Peyer's patch (tissue), 4 donors: ENCODE results near the gene ZNF76. TPM values are rescaled to one million over a fixed set of nuclear protein-coding genes. Genes with fewer than 3 reads are reported as not detected.
"Not testable (repeated sequence)": the region's sequence is repeated elsewhere in the genome, so short reads cannot be mapped to it uniquely, and the experiment has no call there.

Experiments used
- DNase-seq, 3 donors: peaks; one replicate each; pipeline ENCODE4 v3.0.0-alpha.2; 2017 to 2019
- H3K27ac ChIP-seq, 4 donors: fragments of 200-600 bp; sonication (generic); one replicate each; pipeline ENCODE4 v1.5.1; 2016 to 2019
- H3K27me3 ChIP-seq, 2 donors: fragments of 200-600 bp; sonication (generic); one replicate each; pipeline ENCODE4 v1.5.1; 2019
- H3K36me3 ChIP-seq, 3 donors: fragments of 200-600 bp; sonication (generic); one replicate each; pipeline ENCODE4 v1.5.1; 2016 to 2019
- H3K4me1 ChIP-seq, 4 donors: fragments of 200-600 bp; sonication (generic); one replicate each; pipeline ENCODE4 v1.5.1; 2016 to 2019
- H3K4me3 ChIP-seq, 4 donors: fragments of 200-600 bp; sonication (generic); 1 replicate in 3 of 4; 2 replicates in 1 of 4; pipeline ENCODE4 v1.5.1; 2016 to 2019; ENCODE audit warnings: mild to moderate bottlenecking in 1 of 4
- H3K9me3 ChIP-seq, 4 donors: fragments of 200-600 bp; sonication (generic); one replicate each; pipeline ENCODE4 v1.5.1; 2016 to 2019; ENCODE audit warnings: mild to moderate bottlenecking in 1 of 4
- POLR2A ChIP-seq, 2 donors: fragments of 450-650 bp; IDR thresholded peaks; one replicate each; pipeline ENCODE4 v1.5.1; 2017; ENCODE audit warnings: antibody characterized with exemption in 2 of 2, mild to moderate bottlenecking in 2 of 2, moderate library complexity in 2 of 2
- total RNA-seq, 4 donors: library from RNA; depleted of rRNA; stranded (reverse); fragments of >200 nt; gene quantifications; one replicate each; pipeline ENCODE4 v1.1.0, GENCODE V29; 2016
- TF ChIP-seq, protein P1 (sequence below), 6 experiments: fragments of 450-650 bp in 4 of 6; fragments of 200-600 bp in 2 of 6; sonication (generic) in 1 of 6; IDR thresholded peaks; one replicate each; pipeline ENCODE4 v1.5.1; 2017 to 2019; ENCODE audit warnings: antibody characterized with exemption in 6 of 6, mild to moderate bottlenecking in 3 of 6, moderate library complexity in 1 of 6

ZNF76 gene
- total RNA-seq, 4 donors from 2014 or later, result 26.3 to 182 (median 54.8) TPM

DNA sequence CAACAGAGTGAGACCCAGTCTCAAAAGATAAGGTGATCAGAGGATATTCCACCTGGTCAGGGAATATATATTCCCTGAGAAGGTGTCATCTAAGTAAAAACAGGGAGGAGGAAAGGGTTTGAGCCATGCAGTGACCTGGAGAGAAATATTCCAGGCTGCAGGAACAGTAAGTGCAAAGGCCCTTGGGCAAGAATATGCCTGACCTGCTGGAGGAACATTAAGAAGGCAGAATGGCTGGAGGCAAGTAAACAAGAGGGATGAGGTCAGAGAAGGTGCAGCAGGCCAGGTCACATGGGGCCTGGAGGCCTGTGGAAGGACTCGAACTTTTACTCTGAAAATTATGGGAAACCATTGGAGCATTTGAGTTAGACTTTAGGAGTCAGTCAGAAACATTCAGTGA, 44.8 kb downstream of the ZNF76 start:
- Histone ChIP-seq H3K4me3 (no peak overlapping the region), H3K36me3 (no peaks in the 10 kb centered on the region), H3K9me3 (no peaks in the 10 kb centered on the region), H3K27me3 (no peaks in the 10 kb centered on the region), H3K4me1 (peaks cover 4 to 32% (median 16%) of the 10 kb centered on the region in 4 donors), H3K27ac (peak overlapping the region in 2 of 4 donors; percentile 70 to 96)
- peak in 1 of 3 donors; percentile 41 for DNase-seq
- TF ChIP-seq, protein P1, sequence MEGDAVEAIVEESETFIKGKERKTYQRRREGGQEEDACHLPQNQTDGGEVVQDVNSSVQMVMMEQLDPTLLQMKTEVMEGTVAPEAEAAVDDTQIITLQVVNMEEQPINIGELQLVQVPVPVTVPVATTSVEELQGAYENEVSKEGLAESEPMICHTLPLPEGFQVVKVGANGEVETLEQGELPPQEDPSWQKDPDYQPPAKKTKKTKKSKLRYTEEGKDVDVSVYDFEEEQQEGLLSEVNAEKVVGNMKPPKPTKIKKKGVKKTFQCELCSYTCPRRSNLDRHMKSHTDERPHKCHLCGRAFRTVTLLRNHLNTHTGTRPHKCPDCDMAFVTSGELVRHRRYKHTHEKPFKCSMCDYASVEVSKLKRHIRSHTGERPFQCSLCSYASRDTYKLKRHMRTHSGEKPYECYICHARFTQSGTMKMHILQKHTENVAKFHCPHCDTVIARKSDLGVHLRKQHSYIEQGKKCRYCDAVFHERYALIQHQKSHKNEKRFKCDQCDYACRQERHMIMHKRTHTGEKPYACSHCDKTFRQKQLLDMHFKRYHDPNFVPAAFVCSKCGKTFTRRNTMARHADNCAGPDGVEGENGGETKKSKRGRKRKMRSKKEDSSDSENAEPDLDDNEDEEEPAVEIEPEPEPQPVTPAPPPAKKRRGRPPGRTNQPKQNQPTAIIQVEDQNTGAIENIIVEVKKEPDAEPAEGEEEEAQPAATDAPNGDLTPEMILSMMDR (IDR thresholded peaks at IDR 0.05), result no peak
- no peak for TF ChIP-seq POLR2A (IDR thresholded peaks at IDR 0.05)

DNA sequence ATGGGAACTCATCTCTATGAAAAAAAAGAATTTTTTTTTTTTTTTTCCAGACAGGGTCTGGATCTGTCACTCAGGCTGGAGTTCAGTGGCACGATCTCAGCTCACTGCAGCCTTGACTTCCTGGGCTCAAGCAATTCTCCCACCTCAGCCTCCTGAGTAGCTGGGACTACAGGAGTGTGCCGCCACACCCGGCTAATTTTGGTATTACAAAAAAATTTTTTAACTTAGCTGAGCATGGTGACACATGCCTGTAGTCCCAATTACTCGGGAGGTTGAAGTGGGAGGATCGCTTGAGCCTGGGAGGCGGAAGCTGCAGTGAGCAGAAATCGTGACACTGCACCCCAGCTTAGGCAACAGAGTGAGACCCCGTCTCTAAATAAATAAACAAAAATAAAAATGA, 45.6 kb downstream of the ZNF76 start:
- Histone ChIP-seq H3K36me3 (no peaks in the 10 kb centered on the region), H3K27me3 (no peaks in the 10 kb centered on the region), H3K27ac (peak overlapping the region in 1 of 4 donors; percentile 19), H3K4me1 (peaks cover 4 to 28% (median 16%) of the 10 kb centered on the region in 4 donors), H3K9me3 (no peaks in the 10 kb centered on the region), H3K4me3 (no peak overlapping the region)
- TF ChIP-seq POLR2A (IDR thresholded peaks at IDR 0.05), result no peak
- TF ChIP-seq, protein P1 (IDR thresholded peaks at IDR 0.05), result no peak
- peak in 1 of 3 donors; percentile 31 for DNase-seq

DNA sequence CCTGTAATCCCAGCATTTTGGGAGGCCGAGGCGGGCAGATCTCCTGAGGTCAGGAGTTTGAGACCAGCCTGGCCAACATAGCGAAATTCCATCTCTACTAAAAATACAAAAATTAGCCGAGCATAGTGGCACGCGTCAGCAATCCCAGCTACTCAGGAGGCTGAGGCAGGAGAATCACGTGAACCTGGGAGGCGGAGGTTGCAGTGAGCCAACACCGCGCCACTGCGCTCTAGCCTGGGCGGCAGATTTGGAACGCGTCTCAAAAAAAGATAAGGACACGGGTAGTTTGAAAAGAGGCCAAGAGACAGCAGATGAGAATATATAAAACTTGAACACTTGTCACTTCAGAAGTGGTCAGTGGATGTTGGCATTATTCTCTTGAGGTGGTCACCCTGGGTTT, 47.6 kb downstream of the ZNF76 start:
- peaks cover 4 to 33% (median 21%) of the 10 kb centered on the region in 4 donors for H3K4me1 ChIP-seq
- not testable (repeated sequence) for H3K4me3 ChIP-seq, H3K9me3 ChIP-seq, H3K27me3 ChIP-seq, H3K27ac ChIP-seq, H3K36me3 ChIP-seq
- peak in 1 of 3 donors; percentile 26 for DNase-seq

DNA sequence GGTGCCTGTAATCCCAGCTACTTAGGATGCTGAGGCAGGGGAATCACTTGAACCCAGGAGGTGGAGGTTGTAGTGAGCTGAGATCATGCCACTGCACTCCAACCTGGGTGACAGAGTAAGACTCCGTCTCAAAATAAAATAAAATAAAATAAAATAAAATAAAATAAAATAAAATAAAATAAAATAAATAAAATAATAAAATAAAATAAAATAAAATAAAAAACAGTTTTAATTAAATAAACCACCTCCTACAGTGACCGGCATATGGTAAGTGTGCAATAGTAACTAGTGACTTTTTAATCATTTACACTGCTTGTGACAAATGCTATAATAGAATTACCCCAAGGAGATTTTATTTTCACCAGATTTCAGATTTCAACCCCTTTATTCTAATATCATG, 49.0 kb downstream of the ZNF76 start:
- not testable (repeated sequence) for H3K4me3 ChIP-seq, H3K9me3 ChIP-seq, H3K27ac ChIP-seq, DNase-seq, H3K36me3 ChIP-seq, H3K27me3 ChIP-seq
- peaks cover 0 to 25% (median 22%) of the 10 kb centered on the region in 4 donors for H3K4me1 ChIP-seq

DNA sequence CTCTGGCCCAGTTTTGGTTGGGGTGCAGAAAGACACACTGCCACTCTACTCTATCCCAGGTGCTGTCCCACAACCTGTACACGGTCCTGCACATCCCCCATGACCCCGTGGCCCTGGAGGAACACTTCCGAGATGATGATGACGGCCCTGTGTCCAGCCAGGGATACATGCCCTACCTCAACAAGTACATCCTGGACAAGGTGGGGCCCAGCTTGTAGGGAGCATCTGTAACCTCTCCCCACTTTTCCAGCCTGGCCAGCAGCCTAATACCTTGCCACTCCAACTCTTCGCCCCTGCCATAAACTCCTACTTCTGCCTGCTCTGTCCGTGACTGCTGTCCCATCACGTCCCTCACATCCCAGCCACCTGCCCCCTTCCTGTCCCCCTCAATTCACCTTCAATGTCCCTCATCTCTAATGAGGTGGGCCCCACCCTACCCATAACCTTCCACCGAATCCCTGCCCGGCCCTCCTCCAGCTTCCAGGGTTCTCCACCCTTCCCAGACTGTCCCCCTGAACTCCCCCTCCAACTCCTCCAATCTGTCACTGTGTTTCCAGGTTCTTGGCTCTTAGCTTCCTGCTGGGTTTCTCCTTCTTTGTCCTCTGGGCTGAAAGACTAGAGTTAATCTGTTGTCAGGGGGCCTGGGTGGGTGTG, 50.2 kb downstream of the ZNF76 start:
- H3K4me3 ChIP-seq, result no peak overlapping the region
- H3K27me3 ChIP-seq, result no peaks in the 10 kb centered on the region
- H3K27ac ChIP-seq, result peak overlapping the region; percentile 70 to 84 (median 79)
- H3K9me3 ChIP-seq, result no peaks in the 10 kb centered on the region
- DNase-seq, result peak in 1 of 3 donors; percentile 44
- peaks cover 0 to 5% (median 0%) of the 10 kb centered on the region in 3 donors for H3K36me3 ChIP-seq
- TF ChIP-seq, protein P1 (IDR thresholded peaks at IDR 0.05), result no peak
- no peak for TF ChIP-seq POLR2A (IDR thresholded peaks at IDR 0.05)
- peaks cover 0 to 20% (median 14%) of the 10 kb centered on the region in 4 donors for H3K4me1 ChIP-seq

DNA sequence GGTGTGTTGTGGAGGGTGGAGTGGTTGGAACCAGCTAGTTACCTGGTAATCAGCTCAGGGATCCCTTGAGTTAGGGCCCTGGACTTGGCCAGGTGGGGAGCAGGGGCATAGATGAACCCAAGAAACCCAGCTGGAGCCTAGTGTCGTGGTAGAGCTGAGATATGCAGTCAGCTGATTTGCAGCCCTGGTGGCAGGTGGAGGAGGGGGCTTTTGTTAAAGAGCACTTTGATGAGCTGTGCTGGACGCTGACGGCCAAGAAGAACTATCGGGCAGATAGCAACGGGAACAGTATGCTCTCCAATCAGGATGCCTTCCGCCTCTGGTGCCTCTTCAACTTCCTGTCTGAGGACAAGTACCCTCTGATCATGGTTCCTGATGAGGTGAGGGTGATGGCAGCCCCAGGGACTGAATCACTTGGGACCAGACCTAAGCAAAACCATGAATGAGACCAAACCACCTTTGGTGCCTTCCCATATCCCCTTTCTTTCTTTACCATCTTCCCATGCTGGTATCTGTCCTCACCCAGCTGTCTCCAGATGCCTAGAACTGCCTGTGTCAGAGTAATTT, 50.8 kb downstream of the ZNF76 start:
- Histone ChIP-seq H3K27me3 (no peaks in the 10 kb centered on the region), H3K4me1 (peaks cover 0 to 20% (median 14%) of the 10 kb centered on the region in 4 donors), H3K27ac (peak overlapping the region; percentile 70 to 84 (median 79)), H3K36me3 (peaks cover 0 to 5% (median 0%) of the 10 kb centered on the region in 3 donors), H3K9me3 (no peaks in the 10 kb centered on the region), H3K4me3 (no peak overlapping the region)
- TF ChIP-seq, protein P1 (IDR thresholded peaks at IDR 0.05), result no peak
- TF ChIP-seq POLR2A (IDR thresholded peaks at IDR 0.05), result no peak
- DNase-seq, result peak in 1 of 3 donors; percentile 49
